Hepatocyte (in vitro differentiated cells): Measurements from ENCODE around the gene PRDX5.

Source experiments
- CTCF ChIP-seq: fragments of 200-600 bp; sonication (generic); IDR thresholded peaks from 2 replicates; pipeline ENCODE4 v1.5.1; 2016; ENCODE audit warnings: antibody characterized with exemption, mild to moderate bottlenecking; ENCODE audit not compliant: poor library complexity
- EZH2phosphoT487 ChIP-seq: fragments of 200-600 bp; sonication (generic); IDR thresholded peaks from one replicate; pipeline ENCODE4 v1.6.1; 2018; ENCODE audit warnings: antibody characterized with exemption, mild to moderate bottlenecking, low read depth, moderate library complexity; ENCODE audit not compliant: unreplicated experiment, severe bottlenecking

- TF ChIP-seq CTCF (peak; percentile 5), EZH2phosphoT487 (no peak)
Observed at GRCh38 chr11:64299847-64300648, 17.9 kb upstream of the PRDX5 start, which contains the start of gene CATSPERZ.
